ENCODE measurements around the gene ZNF469. TPM values are rescaled to one million over a fixed set of nuclear protein-coding genes. Genes with fewer than 3 reads are reported as not detected.

Gene ZNF469
- total RNA-seq, 1 experiment from 2014 or later, result 0.50 TPM

DNA sequence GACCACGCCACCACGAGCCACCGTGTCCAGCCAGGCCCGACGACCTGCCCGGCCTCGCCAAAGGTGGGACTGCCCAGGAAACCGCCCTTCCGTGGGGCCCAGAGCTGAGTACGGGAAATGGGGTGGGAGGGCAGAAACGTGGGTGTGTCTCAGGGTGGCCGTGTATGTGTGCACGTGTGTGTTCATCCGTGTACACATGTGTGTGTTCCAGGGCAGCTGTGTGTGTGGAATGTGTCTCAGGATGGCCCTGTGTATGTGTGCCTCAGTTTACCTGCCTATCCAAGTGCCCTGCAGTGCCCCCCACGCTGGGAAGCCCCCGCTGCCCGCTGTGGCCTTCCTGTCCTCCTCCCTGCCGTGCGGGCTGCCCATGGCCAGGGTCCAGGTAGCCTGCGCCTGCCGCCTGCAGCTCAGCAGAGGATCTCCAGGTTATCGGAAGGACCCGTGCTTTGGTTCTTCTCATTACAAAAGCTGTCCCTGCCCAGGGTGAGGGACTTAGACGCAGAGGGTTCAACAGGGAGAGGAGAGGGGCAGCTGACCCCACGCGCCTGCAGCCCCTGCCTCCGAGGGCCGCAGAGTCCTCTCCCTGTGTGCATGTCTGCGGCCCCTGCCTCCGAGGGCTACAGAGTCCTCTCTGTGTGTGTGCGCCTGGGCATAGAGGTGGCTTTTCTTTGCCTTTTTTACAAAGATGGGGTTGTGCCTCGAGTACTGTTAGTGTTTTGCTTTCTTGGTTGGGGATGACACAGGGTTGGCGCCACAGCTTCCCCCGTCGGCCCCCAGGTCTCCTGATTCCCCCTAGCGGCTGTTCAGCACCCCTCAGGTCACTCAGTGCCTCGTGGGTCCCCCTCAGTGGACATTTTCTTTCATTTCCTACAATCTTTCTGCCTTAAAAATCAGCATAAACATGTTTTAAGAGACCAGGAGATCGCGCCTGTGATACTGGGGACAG is 23.6 kb downstream of the ZNF469 start:
- TF ChIP-seq, protein P1, sequence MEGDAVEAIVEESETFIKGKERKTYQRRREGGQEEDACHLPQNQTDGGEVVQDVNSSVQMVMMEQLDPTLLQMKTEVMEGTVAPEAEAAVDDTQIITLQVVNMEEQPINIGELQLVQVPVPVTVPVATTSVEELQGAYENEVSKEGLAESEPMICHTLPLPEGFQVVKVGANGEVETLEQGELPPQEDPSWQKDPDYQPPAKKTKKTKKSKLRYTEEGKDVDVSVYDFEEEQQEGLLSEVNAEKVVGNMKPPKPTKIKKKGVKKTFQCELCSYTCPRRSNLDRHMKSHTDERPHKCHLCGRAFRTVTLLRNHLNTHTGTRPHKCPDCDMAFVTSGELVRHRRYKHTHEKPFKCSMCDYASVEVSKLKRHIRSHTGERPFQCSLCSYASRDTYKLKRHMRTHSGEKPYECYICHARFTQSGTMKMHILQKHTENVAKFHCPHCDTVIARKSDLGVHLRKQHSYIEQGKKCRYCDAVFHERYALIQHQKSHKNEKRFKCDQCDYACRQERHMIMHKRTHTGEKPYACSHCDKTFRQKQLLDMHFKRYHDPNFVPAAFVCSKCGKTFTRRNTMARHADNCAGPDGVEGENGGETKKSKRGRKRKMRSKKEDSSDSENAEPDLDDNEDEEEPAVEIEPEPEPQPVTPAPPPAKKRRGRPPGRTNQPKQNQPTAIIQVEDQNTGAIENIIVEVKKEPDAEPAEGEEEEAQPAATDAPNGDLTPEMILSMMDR (IDR thresholded peaks at IDR 0.05; ENCODE audit: unreplicated experiment), result no peak
- intact Hi-C loops (cut with micrococcal nuclease; ENCODE audit: unreplicated experiment), result no loop called here
- DNase-seq, result no peak
- no TSS peak for BruUV-seq (replicated peaks)
- Mint-ChIP-seq H3K9me3 (ENCODE audit: low read depth, unreplicated experiment) (no peaks in the 10 kb centered on the region), H3K36me3 (ENCODE audit: insufficient read depth, unreplicated experiment) (no peaks in the 10 kb centered on the region), H3K4me3 (ENCODE audit: low read depth, unreplicated experiment) (no peak overlapping the region), H3K27ac (ENCODE audit: unreplicated experiment) (no peak overlapping the region), H3K4me1 (ENCODE audit: low read depth, unreplicated experiment) (peaks cover 8% of the 10 kb centered on the region), H3K27me3 (ENCODE audit: unreplicated experiment) (peaks cover 74% of the 10 kb centered on the region)
- CTCF ChIA-PET, result interaction anchor here (1.6 kb wide), 1 partner anchor 18 kb away, joined by 5 read pairs; no protein-coding TSS in a partner anchor

DNA sequence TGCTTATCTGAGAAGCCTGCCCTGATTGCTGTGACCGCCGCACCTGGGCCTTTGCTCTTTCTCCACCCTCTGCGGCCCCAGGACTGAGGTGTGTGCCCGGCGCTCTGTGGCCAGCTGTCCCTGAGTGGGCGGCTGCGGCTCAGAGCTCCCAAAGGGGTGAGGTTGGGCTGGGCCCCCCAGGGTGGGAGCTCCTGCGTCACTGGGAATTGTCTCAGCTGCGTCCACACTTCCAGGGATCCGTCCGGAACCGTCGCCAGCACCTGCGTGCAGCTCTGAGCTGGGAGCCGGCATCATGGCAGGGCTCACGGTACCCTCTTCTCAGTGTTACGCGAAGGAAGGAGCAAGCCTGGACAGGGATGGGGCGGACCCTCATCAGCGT is 24.3 kb downstream of the ZNF469 start:
- no peaks in the 10 kb centered on the region for H3K36me3 Mint-ChIP-seq (ENCODE audit: insufficient read depth, unreplicated experiment)
- H3K27ac Mint-ChIP-seq (ENCODE audit: unreplicated experiment), result no peak overlapping the region
- H3K9me3 Mint-ChIP-seq (ENCODE audit: low read depth, unreplicated experiment), result no peaks in the 10 kb centered on the region
- H3K4me3 Mint-ChIP-seq (ENCODE audit: low read depth, unreplicated experiment), result no peak overlapping the region
- BruUV-seq (replicated peaks), result no TSS peak
- CTCF ChIA-PET, result no interaction called here
- peaks cover 70% of the 10 kb centered on the region for H3K27me3 Mint-ChIP-seq (ENCODE audit: unreplicated experiment)
- no peak for DNase-seq
- intact Hi-C loops (cut with micrococcal nuclease; ENCODE audit: unreplicated experiment), result no loop called here
- TF ChIP-seq, protein P1 (IDR thresholded peaks at IDR 0.05; ENCODE audit: unreplicated experiment), result no peak
- peaks cover 8% of the 10 kb centered on the region for H3K4me1 Mint-ChIP-seq (ENCODE audit: low read depth, unreplicated experiment)

DNA sequence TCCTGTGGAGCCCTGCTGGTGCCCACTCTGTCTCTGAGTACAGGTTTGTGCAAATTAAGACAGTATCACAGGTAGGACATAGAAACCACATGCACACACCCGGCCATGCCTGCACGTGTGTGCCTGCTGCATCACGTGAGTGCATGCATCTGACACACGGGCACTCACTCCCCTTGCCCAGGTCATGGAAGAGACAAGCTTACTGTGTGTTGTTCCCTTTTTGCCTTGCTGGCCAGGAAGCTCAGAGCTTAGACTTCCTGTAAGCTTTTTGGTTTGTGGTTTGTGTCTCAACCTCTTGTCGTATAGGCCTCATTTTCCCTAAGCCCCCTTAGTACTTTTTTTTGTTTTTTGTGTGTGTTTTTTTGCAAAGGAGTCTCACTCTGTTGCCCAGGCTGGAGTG is 25.0 kb downstream of the ZNF469 start:
- TF ChIP-seq, protein P1 (IDR thresholded peaks at IDR 0.05; ENCODE audit: unreplicated experiment), result no peak
- no peak overlapping the region for H3K27ac Mint-ChIP-seq (ENCODE audit: unreplicated experiment)
- no peak overlapping the region for H3K4me3 Mint-ChIP-seq (ENCODE audit: low read depth, unreplicated experiment)

DNA sequence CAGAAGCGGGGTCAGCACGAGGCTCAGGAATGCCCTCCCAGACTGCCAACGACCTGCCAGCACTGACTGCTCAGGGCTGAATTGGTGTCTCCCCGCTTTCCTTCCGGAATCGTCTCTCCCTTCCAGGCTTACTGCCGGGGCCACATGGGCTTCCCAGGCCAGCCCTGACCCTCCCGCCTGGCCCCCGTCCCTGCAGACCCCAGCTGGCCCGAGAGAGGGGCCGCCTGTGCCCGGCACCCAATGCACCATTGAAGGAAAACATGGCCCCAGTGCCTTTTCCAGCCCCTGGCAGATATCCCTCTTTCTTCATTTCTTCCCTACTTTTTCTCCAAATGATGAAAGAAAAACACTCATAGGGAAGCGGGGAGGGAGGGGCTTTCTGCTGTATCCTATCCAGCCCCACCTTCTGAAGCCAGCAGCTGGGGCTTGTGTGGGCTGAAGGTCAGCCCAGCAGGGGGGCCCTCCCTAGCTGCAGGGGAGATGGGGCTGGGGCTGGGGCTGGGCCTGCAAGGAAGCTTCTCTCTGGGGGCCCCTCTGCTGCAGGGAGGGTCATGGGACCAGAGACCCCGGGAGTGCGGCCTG is 25.9 kb downstream of the ZNF469 start:
- BruUV-seq (replicated peaks), result no TSS peak
- DNase-seq, result no peak
- H3K4me1 Mint-ChIP-seq (ENCODE audit: low read depth, unreplicated experiment), result peaks cover 8% of the 10 kb centered on the region

More for the DNA sequence above, 25.0 kb downstream of the ZNF469 start:
- BruUV-seq (replicated peaks), result no TSS peak
- Mint-ChIP-seq H3K9me3 (ENCODE audit: low read depth, unreplicated experiment) (no peaks in the 10 kb centered on the region), H3K36me3 (ENCODE audit: insufficient read depth, unreplicated experiment) (no peaks in the 10 kb centered on the region), H3K27me3 (ENCODE audit: unreplicated experiment) (peaks cover 72% of the 10 kb centered on the region), H3K4me1 (ENCODE audit: low read depth, unreplicated experiment) (peaks cover 8% of the 10 kb centered on the region)
- CTCF ChIA-PET, result no interaction called here
- intact Hi-C loops (cut with micrococcal nuclease; ENCODE audit: unreplicated experiment), result no loop called here
- DNase-seq, result no peak

More for the DNA sequence above, 25.9 kb downstream of the ZNF469 start:
- Mint-ChIP-seq H3K9me3 (ENCODE audit: low read depth, unreplicated experiment) (no peaks in the 10 kb centered on the region), H3K4me3 (ENCODE audit: low read depth, unreplicated experiment) (no peak overlapping the region), H3K27me3 (ENCODE audit: unreplicated experiment) (peaks cover 73% of the 10 kb centered on the region), H3K36me3 (ENCODE audit: insufficient read depth, unreplicated experiment) (no peaks in the 10 kb centered on the region), H3K27ac (ENCODE audit: unreplicated experiment) (no peak overlapping the region)
- CTCF ChIA-PET, result no interaction called here
- intact Hi-C loops (cut with micrococcal nuclease; ENCODE audit: unreplicated experiment), result no loop called here
- TF ChIP-seq, protein P1 (IDR thresholded peaks at IDR 0.05; ENCODE audit: unreplicated experiment), result no peak

Data from Calu3 (cell line).